SK-N-SH (cell line): ENCODE measurements around the gene WDR64. TPM values are rescaled to one million over a fixed set of nuclear protein-coding genes. Genes with fewer than 3 reads are reported as not detected.

ENCODE experiments used
- CTCF ChIA-PET: fragments of 300-600, 350-600 bp; formaldehyde crosslinking; extraction: SDS; loops from one replicate; lab custom pipeline; 2021; lab: Yijun Ruan, JAX
- POLR2A ChIA-PET: fragments of 350-600 bp; sonication (Branson Sonifier 250); formaldehyde crosslinking; extraction: SDS; loops from one replicate; lab custom pipeline; 2020; ENCODE audit warnings: antibody characterized with exemption, inconsistent platforms; lab: Yijun Ruan, JAX
- DNase-seq: peaks from one replicate; pipeline ENCODE4 v3.0.0; 2012
- H2AFZ ChIP-seq: fragments of 200-600 bp; sonication (generic); 2 replicates; pipeline ENCODE4 v1.8.1; 2016; ENCODE audit warnings: antibody characterized with exemption, mild to moderate bottlenecking, low read depth
- H3F3A ChIP-seq: fragments of 200-600 bp; sonication (generic); replicated peaks from 2 replicates; pipeline ENCODE3; 2016; ENCODE audit warnings: antibody characterized with exemption, mild to moderate bottlenecking; ENCODE audit not compliant: insufficient read depth
- H3K27ac ChIP-seq, 2 experiments: fragments of 200-500 bp in 1 of 2; fragments of 200-600 bp in 1 of 2; sonication (Bioruptor generic) in 1 of 2; sonication (generic), shearing (Covaris generic) in 1 of 2; 2 replicates each; pipeline versions ENCODE4 v1.5.1 to v1.6.1; 2014 to 2016; ENCODE audit warnings: low read depth in 2 of 2, inconsistent platforms in 1 of 2, low read length in 1 of 2, mild to moderate bottlenecking in 1 of 2, mixed read lengths in 1 of 2
- H3K27me3 ChIP-seq: fragments of 200-600 bp; sonication (generic), shearing (Covaris generic); 2 replicates; pipeline ENCODE4 v1.6.1; 2016; ENCODE audit warnings: mixed run types; ENCODE audit not compliant: insufficient read depth
- H3K36me3 ChIP-seq, 2 experiments: fragments of 200-500 bp in 1 of 2; fragments of 200-600 bp in 1 of 2; sonication (Bioruptor generic) in 1 of 2; sonication (generic) in 1 of 2; replicated peaks in 1 of 2; 2 replicates each; pipeline versions ENCODE3 to v1.5.1; 2014 to 2016; ENCODE audit warnings: low read length in 1 of 2, mild to moderate bottlenecking in 1 of 2; ENCODE audit not compliant: insufficient read depth in 2 of 2, control insufficient read depth in 1 of 2
- H3K4me1 ChIP-seq, 2 experiments: fragments of 200-500 bp in 1 of 2; fragments of 200-600 bp in 1 of 2; sonication (Bioruptor generic) in 1 of 2; sonication (generic), shearing (Covaris generic) in 1 of 2; 2 replicates each; pipeline versions ENCODE4 v1.5.1 to v1.6.1; 2014 to 2016; ENCODE audit warnings: low read depth in 1 of 2, low read length in 1 of 2, mixed run types in 1 of 2; ENCODE audit not compliant: insufficient read depth in 2 of 2, control insufficient read depth in 1 of 2
- H3K4me2 ChIP-seq: fragments of 200-600 bp; sonication (generic), shearing (Covaris generic); 2 replicates; pipeline ENCODE4 v1.6.1; 2017; ENCODE audit warnings: mixed run types
- H3K4me3 ChIP-seq, 2 experiments: fragments of 200-500 bp in 1 of 2; fragments of 200-600 bp in 1 of 2; sonication (Bioruptor generic) in 1 of 2; sonication (generic), shearing (Covaris generic) in 1 of 2; 2 replicates each; pipeline versions ENCODE4 v1.5.1 to v1.8.1; 2014 to 2016; ENCODE audit warnings: low read depth in 2 of 2, inconsistent platforms in 1 of 2, low read length in 1 of 2, mild to moderate bottlenecking in 1 of 2, mixed read lengths in 1 of 2, moderate library complexity in 1 of 2
- H3K79me2 ChIP-seq: fragments of 200-600 bp; sonication (generic); 2 replicates; pipeline ENCODE4 v1.8.1; 2017; ENCODE audit warnings: mild to moderate bottlenecking; ENCODE audit not compliant: insufficient read depth
- H3K9ac ChIP-seq: fragments of 200-600 bp; sonication (generic); 2 replicates; pipeline ENCODE4 v1.6.1; 2017; ENCODE audit warnings: mixed run types
- H3K9me2 ChIP-seq: fragments of 200-600 bp; sonication (generic); 2 replicates; pipeline ENCODE4 v1.6.1; 2017; ENCODE audit warnings: mixed run types
- H3K9me3 ChIP-seq: fragments of 200-600 bp; sonication (generic); 2 replicates; pipeline ENCODE4 v1.6.1; 2017; ENCODE audit warnings: mixed run types, mild to moderate bottlenecking, moderate library complexity
- H4K20me1 ChIP-seq: fragments of 200-600 bp; sonication (generic); 2 replicates; pipeline ENCODE4 v1.6.1; 2017; ENCODE audit warnings: mild to moderate bottlenecking, mixed run types; ENCODE audit not compliant: insufficient read depth
- EP300 ChIP-seq, 2 experiments: IDR thresholded peaks; 2 replicates each; pipeline versions ENCODE4 v1.4.0 to v1.6.1; 2012; ENCODE audit warnings: borderline replicate concordance in 1 of 2, low read depth in 1 of 2, low read length in 1 of 2
- EZH2phosphoT487 ChIP-seq: fragments of 200-600 bp; sonication (generic); IDR thresholded peaks from 2 replicates; pipeline ENCODE4 v1.6.1; 2017; ENCODE audit warnings: low read depth, mixed run types, mild to moderate bottlenecking, antibody characterized with exemption, moderate library complexity, borderline replicate concordance
- FOXJ3 ChIP-seq: sonication (generic); formaldehyde crosslinking; IDR thresholded peaks from 2 replicates; pipeline ENCODE4 v1.5.1; 2020; ENCODE audit warnings: mild to moderate bottlenecking, missing genetic modification reagents
- MEF2A ChIP-seq: IDR thresholded peaks from 2 replicates; pipeline ENCODE4 v1.4.0; 2012; ENCODE audit warnings: low read depth, borderline replicate concordance
- NFIC ChIP-seq: IDR thresholded peaks from 2 replicates; pipeline ENCODE4 v1.4.0; 2012; ENCODE audit warnings: borderline replicate concordance
- NRF1 ChIP-seq: IDR thresholded peaks from 2 replicates; pipeline ENCODE4 v1.6.1; 2012; ENCODE audit warnings: low read depth, mild to moderate bottlenecking, low read length
- POLR2AphosphoS5 ChIP-seq: IDR thresholded peaks from 2 replicates; pipeline ENCODE4 v1.6.1; 2012; ENCODE audit warnings: low read depth, low read length
- RAD21 ChIP-seq: IDR thresholded peaks from 2 replicates; pipeline ENCODE4 v1.6.1; 2012; ENCODE audit warnings: mild to moderate bottlenecking, low read length
- RCOR1 ChIP-seq: fragments of 150-350 bp; IDR thresholded peaks from 2 replicates; pipeline ENCODE4 v1.6.1; 2017; ENCODE audit warnings: antibody characterized with exemption, low read length
- RFX5 ChIP-seq: IDR thresholded peaks from 2 replicates; pipeline ENCODE4 v1.6.1; 2012; ENCODE audit warnings: mild to moderate bottlenecking, improper control_type of control experiment, low read length
- SIN3A ChIP-seq: IDR thresholded peaks from 2 replicates; pipeline ENCODE4 v1.6.1; 2012; ENCODE audit warnings: low read depth, mild to moderate bottlenecking, low read length, moderate library complexity, borderline replicate concordance
- SMC3 ChIP-seq: IDR thresholded peaks from 2 replicates; pipeline ENCODE4 v1.6.1; 2012; ENCODE audit warnings: low read depth, low read length, improper control_type of control experiment
- TAF1 ChIP-seq: IDR thresholded peaks from 2 replicates; pipeline ENCODE4 v1.6.1; 2012; ENCODE audit warnings: low read depth, mild to moderate bottlenecking, low read length, moderate library complexity, borderline replicate concordance
- TCF12 ChIP-seq: IDR thresholded peaks from 2 replicates; pipeline ENCODE4 v1.4.0; 2012
- TEAD4 ChIP-seq: IDR thresholded peaks from 2 replicates; pipeline ENCODE4 v1.4.0; 2012; ENCODE audit warnings: mild to moderate bottlenecking, borderline replicate concordance; ENCODE audit not compliant: insufficient read depth
- YY1 ChIP-seq: IDR thresholded peaks from 2 replicates; pipeline ENCODE4 v1.4.0; 2012; ENCODE audit warnings: low read depth, mild to moderate bottlenecking
- ZBTB33 ChIP-seq: IDR thresholded peaks from 2 replicates; pipeline ENCODE4 v1.4.0; 2012; ENCODE audit warnings: low read depth, borderline replicate concordance
- WGBS: methylation state at CpG from one replicate; pipeline ENCODE4 v1.1.6; 2017; ENCODE audit warnings: low lambda C conversion rate; 5-methylcytosine and 5-hydroxymethylcytosine counted together
- polyA plus RNA-seq, 3 experiments: library from polyadenylated mRNA; depleted of rRNA; stranded (reverse); fragments of >200 nt; gene quantifications; 2 replicates each; pipeline ENCODE4 v1.2.3, GENCODE V29; 2012
- TF ChIP-seq, protein P1 (sequence below): IDR thresholded peaks from 2 replicates; pipeline ENCODE4 v1.6.1; 2012; ENCODE audit warnings: mild to moderate bottlenecking, low read depth, low read length, moderate library complexity
- TF ChIP-seq, protein P2 (sequence below): fragments of 200-600 bp; sonication (generic); IDR thresholded peaks from 2 replicates; pipeline ENCODE4 v1.6.1; 2017; ENCODE audit warnings: antibody characterized with exemption, mild to moderate bottlenecking, moderate library complexity
- TF ChIP-seq, protein P3 (sequence below): IDR thresholded peaks from 2 replicates; pipeline ENCODE4; 2012

WDR64 gene
- polyA plus RNA-seq, 1 of the 3 experiments (the other 2 are of a cell fraction) = not detected

DNA sequence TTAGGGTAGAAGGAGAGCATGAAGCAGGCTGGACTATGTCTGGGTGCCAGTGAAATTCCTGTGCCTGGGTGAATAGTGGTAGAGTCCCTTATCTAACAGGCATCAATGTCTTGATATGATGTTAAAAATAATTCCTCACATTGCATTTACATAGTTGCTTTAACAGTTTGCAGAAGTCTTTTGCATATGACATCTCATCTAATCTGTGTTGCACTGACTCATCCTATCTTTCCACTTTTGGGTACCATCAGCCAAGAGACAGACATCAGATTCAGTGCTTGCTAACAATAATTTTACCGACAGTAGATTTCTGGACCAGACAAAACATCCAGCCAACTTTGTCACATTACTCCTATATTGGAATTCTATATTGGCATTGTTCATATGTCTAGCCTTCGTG, 92.5 kb downstream of the WDR64 start:
- Histone ChIP-seq H3K27me3 (no peaks in the 10 kb centered on the region), H2AFZ (no peak overlapping the region), H3K4me1 (no peaks in the 10 kb centered on the region), H4K20me1 (no peaks in the 10 kb centered on the region), H3F3A (no peaks in the 10 kb centered on the region), H3K9ac (no peak overlapping the region), H3K4me2 (no peak overlapping the region), H3K79me2 (no peaks in the 10 kb centered on the region), H3K4me3 (no peak overlapping the region), H3K27ac (no peak overlapping the region), H3K36me3 (no peaks in the 10 kb centered on the region), H3K9me3 (no peaks in the 10 kb centered on the region), H3K9me2 (no peaks in the 10 kb centered on the region)
- TF ChIP-seq, protein P1, sequence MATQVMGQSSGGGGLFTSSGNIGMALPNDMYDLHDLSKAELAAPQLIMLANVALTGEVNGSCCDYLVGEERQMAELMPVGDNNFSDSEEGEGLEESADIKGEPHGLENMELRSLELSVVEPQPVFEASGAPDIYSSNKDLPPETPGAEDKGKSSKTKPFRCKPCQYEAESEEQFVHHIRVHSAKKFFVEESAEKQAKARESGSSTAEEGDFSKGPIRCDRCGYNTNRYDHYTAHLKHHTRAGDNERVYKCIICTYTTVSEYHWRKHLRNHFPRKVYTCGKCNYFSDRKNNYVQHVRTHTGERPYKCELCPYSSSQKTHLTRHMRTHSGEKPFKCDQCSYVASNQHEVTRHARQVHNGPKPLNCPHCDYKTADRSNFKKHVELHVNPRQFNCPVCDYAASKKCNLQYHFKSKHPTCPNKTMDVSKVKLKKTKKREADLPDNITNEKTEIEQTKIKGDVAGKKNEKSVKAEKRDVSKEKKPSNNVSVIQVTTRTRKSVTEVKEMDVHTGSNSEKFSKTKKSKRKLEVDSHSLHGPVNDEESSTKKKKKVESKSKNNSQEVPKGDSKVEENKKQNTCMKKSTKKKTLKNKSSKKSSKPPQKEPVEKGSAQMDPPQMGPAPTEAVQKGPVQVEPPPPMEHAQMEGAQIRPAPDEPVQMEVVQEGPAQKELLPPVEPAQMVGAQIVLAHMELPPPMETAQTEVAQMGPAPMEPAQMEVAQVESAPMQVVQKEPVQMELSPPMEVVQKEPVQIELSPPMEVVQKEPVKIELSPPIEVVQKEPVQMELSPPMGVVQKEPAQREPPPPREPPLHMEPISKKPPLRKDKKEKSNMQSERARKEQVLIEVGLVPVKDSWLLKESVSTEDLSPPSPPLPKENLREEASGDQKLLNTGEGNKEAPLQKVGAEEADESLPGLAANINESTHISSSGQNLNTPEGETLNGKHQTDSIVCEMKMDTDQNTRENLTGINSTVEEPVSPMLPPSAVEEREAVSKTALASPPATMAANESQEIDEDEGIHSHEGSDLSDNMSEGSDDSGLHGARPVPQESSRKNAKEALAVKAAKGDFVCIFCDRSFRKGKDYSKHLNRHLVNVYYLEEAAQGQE = no peak
- no peak for TF ChIP-seq TCF12
- TF ChIP-seq, protein P2, sequence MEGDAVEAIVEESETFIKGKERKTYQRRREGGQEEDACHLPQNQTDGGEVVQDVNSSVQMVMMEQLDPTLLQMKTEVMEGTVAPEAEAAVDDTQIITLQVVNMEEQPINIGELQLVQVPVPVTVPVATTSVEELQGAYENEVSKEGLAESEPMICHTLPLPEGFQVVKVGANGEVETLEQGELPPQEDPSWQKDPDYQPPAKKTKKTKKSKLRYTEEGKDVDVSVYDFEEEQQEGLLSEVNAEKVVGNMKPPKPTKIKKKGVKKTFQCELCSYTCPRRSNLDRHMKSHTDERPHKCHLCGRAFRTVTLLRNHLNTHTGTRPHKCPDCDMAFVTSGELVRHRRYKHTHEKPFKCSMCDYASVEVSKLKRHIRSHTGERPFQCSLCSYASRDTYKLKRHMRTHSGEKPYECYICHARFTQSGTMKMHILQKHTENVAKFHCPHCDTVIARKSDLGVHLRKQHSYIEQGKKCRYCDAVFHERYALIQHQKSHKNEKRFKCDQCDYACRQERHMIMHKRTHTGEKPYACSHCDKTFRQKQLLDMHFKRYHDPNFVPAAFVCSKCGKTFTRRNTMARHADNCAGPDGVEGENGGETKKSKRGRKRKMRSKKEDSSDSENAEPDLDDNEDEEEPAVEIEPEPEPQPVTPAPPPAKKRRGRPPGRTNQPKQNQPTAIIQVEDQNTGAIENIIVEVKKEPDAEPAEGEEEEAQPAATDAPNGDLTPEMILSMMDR = no peak
- TF ChIP-seq MEF2A = no peak
- no peak for TF ChIP-seq RCOR1
- TF ChIP-seq, protein P3, sequence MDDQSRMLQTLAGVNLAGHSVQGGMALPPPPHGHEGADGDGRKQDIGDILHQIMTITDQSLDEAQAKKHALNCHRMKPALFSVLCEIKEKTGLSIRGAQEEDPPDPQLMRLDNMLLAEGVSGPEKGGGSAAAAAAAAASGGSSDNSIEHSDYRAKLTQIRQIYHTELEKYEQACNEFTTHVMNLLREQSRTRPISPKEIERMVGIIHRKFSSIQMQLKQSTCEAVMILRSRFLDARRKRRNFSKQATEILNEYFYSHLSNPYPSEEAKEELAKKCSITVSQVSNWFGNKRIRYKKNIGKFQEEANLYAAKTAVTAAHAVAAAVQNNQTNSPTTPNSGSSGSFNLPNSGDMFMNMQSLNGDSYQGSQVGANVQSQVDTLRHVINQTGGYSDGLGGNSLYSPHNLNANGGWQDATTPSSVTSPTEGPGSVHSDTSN = no peak
- no peak for TF ChIP-seq EZH2phosphoT487
- no peak for TF ChIP-seq NFIC
- no peak for TF ChIP-seq NRF1
- no peak for DNase-seq
- ChIA-PET POLR2A (no interaction called here), CTCF (no interaction called here)
- WGBS = 35% methylated on average over 2 of the region's 2 CpGs

GRCh38 chr1:241747992-241748391, 95.9 kb downstream of the WDR64 start:
- Histone ChIP-seq H3K9me2 (no peaks in the 10 kb centered on the region), H3F3A (no peaks in the 10 kb centered on the region), H2AFZ (no peak overlapping the region), H3K36me3 (no peaks in the 10 kb centered on the region), H4K20me1 (no peaks in the 10 kb centered on the region), H3K79me2 (no peaks in the 10 kb centered on the region), H3K9ac (no peak overlapping the region), H3K4me1 (no peaks in the 10 kb centered on the region), H3K4me2 (no peak overlapping the region), H3K27ac (no peak overlapping the region), H3K4me3 (no peak overlapping the region), H3K9me3 (no peaks in the 10 kb centered on the region), H3K27me3 (no peaks in the 10 kb centered on the region)
- TF ChIP-seq TEAD4 (no peak), YY1 (no peak), ZBTB33 (no peak), SMC3 (no peak), TAF1 (no peak), RAD21 (no peak), FOXJ3 (CRISPR knock-in tag) (no peak), EZH2phosphoT487 (no peak), RCOR1 (no peak), NFIC (no peak), SIN3A (no peak), EP300 (IDR thresholded peaks at IDR 0.05; ENCODE audit: borderline replicate concordance in 1 of 2, low read depth in 1 of 2, low read length in 1 of 2) (no peak), RFX5 (no peak), POLR2AphosphoS5 (no peak)
- WGBS = 81% methylated on average over 6 of the region's 6 CpGs
- POLR2A ChIA-PET = no interaction called here
- no peak for DNase-seq
- CTCF ChIA-PET = no interaction called here
